Common myeloid progenitor, CD34-positive (primary cell): ENCODE data around the gene EIF4E3.

Experiments
- CTCF ChIA-PET: fragments of 350-600 bp; sonication (Branson Sonifier 250); formaldehyde crosslinking; loops from one replicate; lab custom pipeline; 2021; ENCODE audit warnings: antibody characterized with exemption; lab: Charles Lee
- POLR2A ChIA-PET: fragments of 350-600 bp; sonication (Branson Sonifier 250); formaldehyde crosslinking; loops from one replicate; lab custom pipeline; 2021; ENCODE audit warnings: antibody characterized with exemption; lab: Charles Lee
- DNase-seq, 3 donors: peaks; one replicate each; pipeline versions ENCODE4 v3.0.0 to v3.0.0-alpha.2; 2013
- H3K27ac ChIP-seq, 2 experiments: 1 replicate in 1 of 2; 2 replicates in 1 of 2; pipeline ENCODE4 v1.7.0; 2013; ENCODE audit warnings: inconsistent platforms in 2 of 2, low read length in 2 of 2, mild to moderate bottlenecking in 2 of 2, low read depth in 1 of 2, moderate library complexity in 1 of 2; ENCODE audit not compliant: severe bottlenecking in 2 of 2, insufficient read depth in 1 of 2, poor library complexity in 1 of 2
- H3K27me3 ChIP-seq, 5 experiments: replicated peaks in 2 of 5; 1 replicate in 3 of 5; 2 replicates in 2 of 5; pipeline versions ENCODE4 v1.6.1 to v1.7.0; 2013; ENCODE audit warnings: low read length in 4 of 5, mild to moderate bottlenecking in 2 of 5, moderate library complexity in 2 of 5, inconsistent platforms in 1 of 5; ENCODE audit not compliant: insufficient read depth in 5 of 5, control insufficient read depth in 4 of 5
- H3K36me3 ChIP-seq, 4 experiments: 1 replicate in 2 of 4; 2 replicates in 2 of 4; pipeline versions ENCODE4 v1.6.1 to v1.7.0; 2013; ENCODE audit warnings: low read length in 3 of 4, control low read depth in 1 of 4, mild to moderate bottlenecking in 1 of 4; ENCODE audit not compliant: control insufficient read depth in 4 of 4, insufficient read depth in 4 of 4
- H3K4me1 ChIP-seq, 4 experiments: 1 replicate in 3 of 4; 2 replicates in 1 of 4; pipeline versions ENCODE4 v1.6.1 to v1.7.1; 2013; ENCODE audit warnings: low read length in 3 of 4, mild to moderate bottlenecking in 3 of 4, control low read depth in 1 of 4, inconsistent platforms in 1 of 4, moderate library complexity in 1 of 4; ENCODE audit not compliant: control insufficient read depth in 4 of 4, insufficient read depth in 4 of 4; ENCODE audit errors: control extremely low read depth in 1 of 4
- H3K4me3 ChIP-seq, 7 experiments: 1 replicate in 4 of 7; 2 replicates in 3 of 7; pipeline versions ENCODE4 v1.5.1 to v1.7.0; 2013; ENCODE audit warnings: mild to moderate bottlenecking in 7 of 7, low read length in 6 of 7, moderate library complexity in 6 of 7, inconsistent platforms in 2 of 7, low read depth in 2 of 7, control low read depth in 1 of 7; ENCODE audit not compliant: insufficient read depth in 4 of 7, control insufficient read depth in 1 of 7; ENCODE audit errors: extremely low read depth in 1 of 7
- H3K9me3 ChIP-seq, 5 experiments: 1 replicate in 4 of 5; 2 replicates in 1 of 5; pipeline versions ENCODE4 v1.6.1 to v1.7.1; 2013; ENCODE audit warnings: low read length in 4 of 5, mild to moderate bottlenecking in 2 of 5, inconsistent platforms in 1 of 5, low read depth in 1 of 5, moderate library complexity in 1 of 5; ENCODE audit not compliant: control insufficient read depth in 4 of 5, insufficient read depth in 2 of 5; ENCODE audit errors: control extremely low read depth in 1 of 5
- WGBS: methylation state at CpG from one replicate; pipeline ENCODE4 v1.1.5; 2013; ENCODE audit not compliant: insufficient coverage; 5-methylcytosine and 5-hydroxymethylcytosine counted together

EIF4E3 gene

DNA sequence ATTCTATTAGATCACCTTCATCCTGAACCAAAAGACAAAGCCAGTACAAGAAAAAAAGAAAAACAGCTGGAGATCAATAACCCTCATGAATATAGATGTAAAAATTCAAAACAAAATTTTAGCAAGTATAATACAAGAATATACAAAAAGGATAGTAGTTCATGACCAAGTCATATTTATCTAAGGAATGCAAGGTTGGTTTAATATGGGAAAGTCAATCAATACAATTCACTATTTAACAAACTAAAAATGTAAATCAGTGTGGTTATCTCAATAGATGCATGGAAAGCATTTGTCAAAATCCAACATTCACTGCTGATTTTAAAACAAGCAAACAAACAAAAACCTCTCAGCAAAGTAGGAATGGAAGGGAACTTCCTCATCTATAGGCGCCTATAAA, 17.4 kb upstream of the EIF4E3 start:
- Histone ChIP-seq H3K36me3 (peaks cover 0 to 2% (median 0%) of the 10 kb centered on the region in 4 experiments), H3K27me3 (no peaks in the 10 kb centered on the region), H3K9me3 (peaks cover 9 to 41% (median 14%) of the 10 kb centered on the region in 5 experiments), H3K4me3 (no peak overlapping the region), H3K27ac (no peak overlapping the region), H3K4me1 (no peaks in the 10 kb centered on the region)
- ChIA-PET POLR2A (no interaction called here), CTCF (interaction anchor here (0.8 to 2.3 kb wide), 3 partner anchors 12 to 133 kb away, joined by 3 to 14 read pairs (median 3); no protein-coding TSS in a partner anchor)
- no peak for DNase-seq
- WGBS, result no CpG with 5 or more reads among the region's 1 CpG

DNA sequence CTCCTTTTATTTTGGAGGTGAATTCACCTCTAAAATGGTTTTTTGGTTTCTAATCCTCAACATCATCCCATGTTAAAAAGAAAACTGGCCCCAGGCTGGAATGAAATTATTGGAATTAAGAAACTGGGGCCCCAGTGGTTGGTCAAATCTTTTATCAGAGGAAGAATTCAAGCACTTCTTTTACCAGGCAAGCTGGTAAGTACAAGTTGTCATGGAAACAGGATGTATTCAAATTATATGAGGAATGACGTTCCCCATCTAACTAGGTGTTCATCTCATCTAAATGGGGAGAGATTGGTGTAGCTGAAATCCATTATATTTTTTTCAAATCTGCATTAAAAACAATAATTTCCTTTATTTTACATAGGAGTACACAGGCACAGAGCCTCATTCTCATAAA, 9.7 kb upstream of the EIF4E3 start:
- Histone ChIP-seq H3K36me3 (no peaks in the 10 kb centered on the region), H3K27ac (no peak overlapping the region), H3K4me1 (peaks cover 0 to 3% (median 3%) of the 10 kb centered on the region in 4 experiments), H3K27me3 (peaks cover 0 to 2% (median 0%) of the 10 kb centered on the region in 5 experiments), H3K9me3 (peaks cover 1 to 20% (median 6%) of the 10 kb centered on the region in 5 experiments), H3K4me3 (no peak overlapping the region)
- no peak for DNase-seq
- CTCF ChIA-PET, result interaction anchor here (0.6 to 1.1 kb wide), 2 partner anchors 24 to 136 kb away, joined by 3 to 5 read pairs; no protein-coding TSS in a partner anchor
- no CpG with 5 or more reads among the region's 1 CpG for WGBS
- POLR2A ChIA-PET, result no interaction called here

DNA sequence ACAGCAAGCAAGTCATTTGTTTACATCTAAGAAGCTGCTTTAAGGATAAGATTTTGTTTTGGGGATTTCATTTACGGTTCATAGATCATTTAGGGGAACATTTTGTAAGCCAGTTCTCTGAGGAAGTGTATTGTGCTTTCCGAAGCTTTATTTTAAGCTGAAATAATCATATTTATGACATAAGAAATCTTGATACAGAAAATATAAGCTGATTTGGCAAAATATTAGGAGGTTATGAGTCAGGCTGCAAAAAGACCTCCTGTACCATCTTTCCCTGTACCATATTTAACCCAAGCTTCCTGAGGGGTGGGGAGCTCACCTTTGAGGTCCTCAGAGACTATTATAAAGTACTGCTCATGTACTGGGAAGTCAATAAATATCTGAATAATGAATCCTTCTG, 8.1 kb upstream of the EIF4E3 start:
- H3K9me3 ChIP-seq, result peaks cover 0 to 16% (median 5%) of the 10 kb centered on the region in 5 experiments
- no peak for DNase-seq
- ChIA-PET POLR2A (interaction anchor here (1.0 kb wide), 1 partner anchor 9 kb away, joined by 3 read pairs; no protein-coding TSS in a partner anchor), CTCF (interaction anchor here (1.1 to 1.5 kb wide), 3 partner anchors 11 to 126 kb away, joined by 3 to 4 read pairs (median 3); no protein-coding TSS in a partner anchor)
- no peak overlapping the region for H3K27ac ChIP-seq
- no peaks in the 10 kb centered on the region for H3K36me3 ChIP-seq
- H3K4me3 ChIP-seq, result no peak overlapping the region
- peaks cover 0 to 6% (median 0%) of the 10 kb centered on the region in 5 experiments for H3K27me3 ChIP-seq
- peaks cover 0 to 7% (median 5%) of the 10 kb centered on the region in 4 experiments for H3K4me1 ChIP-seq
- no CpG with 5 or more reads among the region's 2 CpGs for WGBS

DNA sequence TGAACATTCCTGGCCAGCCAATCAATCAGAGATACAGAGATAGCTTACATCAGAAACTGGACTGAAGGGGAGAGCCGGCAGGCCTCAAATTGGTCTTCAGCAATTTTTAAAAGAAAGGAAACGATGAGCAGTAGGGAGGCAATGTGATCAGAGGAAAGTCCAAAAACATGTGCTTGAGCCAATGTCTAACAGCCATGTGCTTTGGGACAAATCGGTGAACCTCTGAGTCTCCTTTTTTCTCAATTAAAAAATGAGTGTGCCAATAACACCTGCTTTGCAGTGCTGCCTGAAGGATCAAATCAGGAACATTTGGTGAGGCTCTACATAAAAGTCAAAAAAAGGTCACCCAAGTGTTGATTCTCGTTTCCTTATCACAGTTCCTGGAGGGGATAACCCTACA, 7.4 kb upstream of the EIF4E3 start:
- Histone ChIP-seq H3K27ac (no peak overlapping the region), H3K4me3 (no peak overlapping the region), H3K9me3 (peaks cover 0 to 10% (median 0%) of the 10 kb centered on the region in 5 experiments), H3K36me3 (no peaks in the 10 kb centered on the region), H3K4me1 (peaks cover 0 to 7% (median 5%) of the 10 kb centered on the region in 4 experiments), H3K27me3 (peaks cover 0 to 8% (median 0%) of the 10 kb centered on the region in 5 experiments)
- ChIA-PET POLR2A (interaction anchor here (1.0 kb wide), 1 partner anchor 8 kb away, joined by 3 read pairs; no protein-coding TSS in a partner anchor), CTCF (interaction anchor here (1.5 kb wide), 1 partner anchor 127 kb away, joined by 4 read pairs; no protein-coding TSS in a partner anchor)
- 100% methylated on average over 4 of the region's 4 CpGs for WGBS
- no peak for DNase-seq

DNA sequence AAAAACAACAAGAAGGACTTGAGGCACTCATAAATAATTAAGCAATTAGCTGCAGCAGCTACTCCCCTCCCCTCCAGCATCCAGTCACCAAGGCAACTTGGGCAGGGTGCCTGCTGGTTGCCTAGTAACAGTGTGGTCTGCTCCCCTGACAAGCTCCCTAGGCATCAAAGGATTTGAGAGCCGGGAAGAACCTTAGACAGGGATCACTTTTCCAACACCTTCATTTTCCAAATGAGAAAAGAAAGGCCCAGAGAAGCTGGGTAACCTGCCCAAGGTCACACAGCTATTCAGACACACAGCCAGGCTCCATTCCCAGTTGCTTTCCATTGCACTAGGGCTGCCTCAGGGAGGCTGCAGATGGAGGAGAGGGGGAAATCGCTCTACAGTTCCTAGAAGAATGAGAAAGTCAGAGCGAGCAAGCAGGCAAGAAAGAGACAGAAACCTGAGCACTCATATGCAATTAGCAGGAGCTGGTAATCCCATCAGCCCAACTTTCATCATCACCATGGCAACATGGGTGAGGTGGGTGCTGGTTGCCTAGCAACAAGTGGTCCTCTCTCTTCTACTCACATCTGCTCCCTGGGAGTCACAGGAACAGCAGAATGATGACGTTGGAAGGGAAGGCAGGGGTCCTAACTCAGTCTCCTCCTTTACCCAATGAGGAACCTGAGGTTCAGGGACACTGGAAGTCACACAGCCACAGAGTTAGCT, 3.6 kb upstream of the EIF4E3 start:
- CTCF ChIA-PET, result interaction anchor here (0.6 to 9.1 kb wide), 22 partner anchors 9 to 1092 kb away, joined by 3 to 97 read pairs (median 7); no protein-coding TSS in a partner anchor
- no peak overlapping the region for H3K27ac ChIP-seq
- DNase-seq, result peak in 2 of 3 donors; percentile 53 to 63

DNA sequence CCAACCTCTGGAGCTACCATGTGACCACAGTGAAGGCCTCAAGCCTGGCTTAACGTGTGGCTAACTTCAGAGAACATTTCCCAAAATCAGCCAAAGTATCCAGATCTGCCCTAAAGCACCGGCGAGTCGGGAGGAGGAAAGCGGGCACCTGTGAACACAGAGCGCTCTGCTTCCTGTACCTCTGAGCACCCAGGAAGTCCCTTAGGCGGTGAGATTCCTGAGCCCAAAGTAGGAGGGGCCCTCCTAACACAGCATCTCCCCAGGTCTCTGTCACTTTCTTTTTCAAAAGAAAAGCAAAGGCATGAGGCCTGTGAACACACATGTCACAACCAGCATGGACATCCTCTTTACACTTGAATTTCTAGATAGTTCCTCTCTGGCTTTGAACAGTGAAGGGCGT, 944 bp upstream of the EIF4E3 start:
- H3K4me3 ChIP-seq, result peak overlapping the region in 3 of 7 experiments; percentile 11 to 80 (median 77)
- no peak overlapping the region for H3K27ac ChIP-seq
- H3K27me3 ChIP-seq, result peaks cover 0 to 9% (median 0%) of the 10 kb centered on the region in 5 experiments
- H3K4me1 ChIP-seq, result peaks cover 13 to 54% (median 27%) of the 10 kb centered on the region in 4 experiments
- 61% methylated on average over 8 of the region's 8 CpGs for WGBS
- ChIA-PET CTCF (interaction anchor here (1.0 to 9.1 kb wide), 2 partner anchors 133 to 1096 kb away, joined by 3 to 97 read pairs; no protein-coding TSS in a partner anchor), POLR2A (no interaction called here)
- H3K9me3 ChIP-seq, result no peaks in the 10 kb centered on the region
- peak in 1 of 3 donors; percentile 28 for DNase-seq
- no peaks in the 10 kb centered on the region for H3K36me3 ChIP-seq

More for the DNA sequence above, 3.6 kb upstream of the EIF4E3 start:
- peaks cover 0 to 6% (median 0%) of the 10 kb centered on the region in 5 experiments for H3K9me3 ChIP-seq
- POLR2A ChIA-PET, result no interaction called here
- H3K27me3 ChIP-seq, result peaks cover 0 to 10% (median 0%) of the 10 kb centered on the region in 5 experiments
- peaks cover 5 to 28% (median 19%) of the 10 kb centered on the region in 4 experiments for H3K4me1 ChIP-seq
- H3K4me3 ChIP-seq, result no peak overlapping the region
- no peaks in the 10 kb centered on the region for H3K36me3 ChIP-seq
- 80% methylated on average over 3 of the region's 4 CpGs for WGBS
